Erythroblast (primary cell): ENCODE data around the gene SNCB.

Experiments
- GATA1 ChIP-seq: IDR thresholded peaks from 2 replicates; pipeline ENCODE4 v1.6.1; 2011; ENCODE audit warnings: low read depth, mild to moderate bottlenecking, control low read depth, low read length, moderate library complexity
- POLR2A ChIP-seq: IDR thresholded peaks from 2 replicates; pipeline ENCODE4 v1.6.1; 2011; ENCODE audit warnings: mild to moderate bottlenecking, low read length

- TF ChIP-seq POLR2A (no peak), GATA1 (no peak)
These were observed 19.9 kb downstream of the SNCB start for GRCh38 chr5:176610435-176610773.
